C4-2B (cell line): Measurements from ENCODE around the gene LZIC.

ENCODE experiments used
- H3K27ac ChIP-seq: fragments of 450-650 bp; 2 replicates; pipeline ENCODE4 v1.5.1; 2017
- ZFX ChIP-seq: fragments of 450-650 bp; IDR thresholded peaks from 2 replicates; pipeline ENCODE4 v1.6.1; 2017
- TF ChIP-seq, protein P1 (sequence below): fragments of 450-650 bp; conservative IDR thresholded peaks from 2 replicates; pipeline ENCODE4 v1.5.1; 2017; ENCODE audit warnings: mild to moderate bottlenecking

The LZIC gene

DNA sequence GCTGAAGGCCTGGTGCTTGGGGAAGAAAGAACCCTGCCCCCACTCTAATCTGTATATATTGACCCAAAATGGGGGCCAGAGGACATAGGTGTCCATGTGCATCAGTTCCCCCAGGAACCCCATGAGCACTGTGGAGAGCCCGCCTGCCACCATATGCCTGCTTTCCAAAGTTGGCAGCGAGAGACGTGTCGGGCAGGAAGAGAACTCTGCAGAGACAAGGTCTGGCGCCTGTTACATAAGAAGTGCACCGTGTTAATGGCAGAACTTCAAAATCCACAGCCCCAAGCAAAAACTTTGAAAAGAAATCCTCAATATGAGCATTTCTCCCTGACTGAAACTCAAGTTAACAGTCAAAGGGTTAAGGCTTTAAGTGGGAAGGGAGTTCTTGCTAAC lies 41.1 kb downstream of the LZIC start:
- TF ChIP-seq, protein P1, sequence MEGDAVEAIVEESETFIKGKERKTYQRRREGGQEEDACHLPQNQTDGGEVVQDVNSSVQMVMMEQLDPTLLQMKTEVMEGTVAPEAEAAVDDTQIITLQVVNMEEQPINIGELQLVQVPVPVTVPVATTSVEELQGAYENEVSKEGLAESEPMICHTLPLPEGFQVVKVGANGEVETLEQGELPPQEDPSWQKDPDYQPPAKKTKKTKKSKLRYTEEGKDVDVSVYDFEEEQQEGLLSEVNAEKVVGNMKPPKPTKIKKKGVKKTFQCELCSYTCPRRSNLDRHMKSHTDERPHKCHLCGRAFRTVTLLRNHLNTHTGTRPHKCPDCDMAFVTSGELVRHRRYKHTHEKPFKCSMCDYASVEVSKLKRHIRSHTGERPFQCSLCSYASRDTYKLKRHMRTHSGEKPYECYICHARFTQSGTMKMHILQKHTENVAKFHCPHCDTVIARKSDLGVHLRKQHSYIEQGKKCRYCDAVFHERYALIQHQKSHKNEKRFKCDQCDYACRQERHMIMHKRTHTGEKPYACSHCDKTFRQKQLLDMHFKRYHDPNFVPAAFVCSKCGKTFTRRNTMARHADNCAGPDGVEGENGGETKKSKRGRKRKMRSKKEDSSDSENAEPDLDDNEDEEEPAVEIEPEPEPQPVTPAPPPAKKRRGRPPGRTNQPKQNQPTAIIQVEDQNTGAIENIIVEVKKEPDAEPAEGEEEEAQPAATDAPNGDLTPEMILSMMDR = no peak
- TF ChIP-seq ZFX = no peak
- peak overlapping the region; percentile 69 for H3K27ac ChIP-seq

DNA sequence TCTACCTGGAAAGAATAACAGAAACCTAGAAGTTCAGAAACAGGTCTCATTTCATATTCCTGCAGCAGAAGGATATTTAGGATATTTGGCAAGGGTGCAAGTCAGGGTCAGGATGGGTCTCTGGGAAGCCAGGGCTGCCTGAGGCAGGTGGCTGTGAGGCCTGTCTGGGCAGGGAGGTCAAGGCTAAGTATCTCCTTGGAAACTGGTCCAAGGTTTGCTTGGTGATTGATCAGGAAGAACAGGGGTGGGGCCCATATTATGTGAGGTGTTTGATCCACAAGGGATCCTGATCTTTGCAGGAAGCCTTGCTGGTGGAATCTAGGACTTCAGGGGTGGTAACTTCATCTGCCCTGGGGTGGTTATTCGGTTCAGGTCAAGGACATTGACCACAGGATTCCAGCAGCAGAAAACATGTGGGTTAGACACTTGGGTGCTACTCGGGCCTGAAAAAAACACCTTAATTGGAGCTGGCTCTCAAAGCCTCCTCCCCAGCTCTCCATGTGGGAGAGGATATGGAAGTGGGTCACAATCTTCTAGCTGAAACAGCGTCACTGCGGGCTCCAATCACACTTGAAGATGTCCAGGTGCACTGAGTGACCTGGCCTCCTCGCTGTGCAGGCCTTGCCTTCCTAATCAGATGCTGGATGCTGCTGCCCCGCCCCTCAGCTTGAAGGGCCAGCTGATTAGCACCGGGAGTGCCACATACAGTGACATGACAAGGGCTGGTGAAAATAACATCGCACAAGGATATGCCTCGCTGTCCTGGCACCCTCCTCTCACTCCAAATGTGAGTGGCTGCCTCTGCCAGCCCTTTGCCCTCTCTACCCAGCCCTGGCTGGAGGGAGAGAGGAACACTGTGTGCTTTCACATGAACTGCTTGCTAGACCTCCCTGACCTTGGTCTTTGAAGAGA lies 41.8 kb downstream of the LZIC start:
- peak overlapping the region; percentile 69 for H3K27ac ChIP-seq
- TF ChIP-seq ZFX = no peak
- TF ChIP-seq, protein P1 = no peak

DNA sequence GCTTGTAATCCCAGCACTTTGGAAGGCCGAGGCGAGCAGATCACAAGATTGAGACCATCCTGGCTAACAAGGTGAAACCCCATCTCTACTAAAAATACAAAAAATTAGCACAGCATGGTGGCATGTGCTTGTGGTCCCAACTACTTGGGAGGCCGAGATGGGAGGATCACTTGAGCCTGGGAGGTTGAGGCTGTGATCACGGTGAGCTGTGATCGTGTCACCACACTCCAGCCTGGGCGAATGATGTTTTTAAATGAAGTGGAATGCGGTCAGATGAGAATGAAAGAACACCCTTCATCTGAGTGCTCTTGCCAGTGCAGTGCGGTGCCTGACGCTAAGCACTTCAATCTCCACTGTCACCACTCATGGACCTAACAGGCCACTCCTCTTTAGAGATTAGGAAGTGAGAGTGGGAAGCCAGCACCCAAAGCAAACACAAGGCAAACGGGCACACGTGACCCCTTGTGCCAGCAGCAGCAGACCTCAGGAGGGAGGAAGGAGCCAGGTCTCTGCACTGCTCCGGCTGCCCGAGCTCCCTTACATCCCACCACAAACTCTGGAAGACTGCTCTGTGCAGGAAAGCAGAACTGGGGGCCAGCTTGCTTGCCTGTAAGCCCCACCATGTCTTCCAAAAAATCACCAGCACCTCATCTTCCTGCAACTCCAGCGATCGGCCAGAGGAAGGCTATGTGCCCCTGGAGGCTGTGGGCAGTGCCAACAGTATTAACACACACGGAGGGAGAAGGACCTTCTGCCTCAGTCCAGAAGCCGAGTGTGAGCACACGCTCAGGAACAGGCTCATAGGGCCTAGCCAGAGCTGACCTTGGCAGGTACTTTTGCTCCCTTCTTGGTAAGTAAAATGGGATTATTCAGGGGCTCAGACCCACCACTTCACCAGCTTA lies 42.8 kb downstream of the LZIC start:
- peak overlapping the region; percentile 69 for H3K27ac ChIP-seq
- TF ChIP-seq ZFX = no peak
- TF ChIP-seq, protein P1 = no peak

DNA sequence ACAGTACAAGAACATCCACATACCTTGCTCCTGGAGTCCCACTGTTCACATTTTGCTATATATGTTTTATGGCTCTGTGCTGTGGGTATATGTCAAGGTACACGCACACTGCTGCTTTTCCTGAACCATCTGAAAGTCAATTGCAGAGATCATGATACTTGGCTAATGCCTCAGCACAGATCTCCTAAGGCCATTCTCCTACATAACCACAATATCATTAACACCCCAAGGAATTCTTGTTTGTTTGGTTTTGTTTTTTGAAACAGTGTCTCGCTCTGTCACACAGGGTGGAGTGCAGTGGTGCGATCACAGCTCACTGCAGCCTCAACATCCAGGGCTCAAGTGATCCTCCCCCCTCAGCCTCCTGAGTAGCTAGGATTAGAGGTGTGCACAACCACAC lies 49.1 kb downstream of the LZIC start:
- TF ChIP-seq ZFX = no peak
- TF ChIP-seq, protein P1 = no peak
- H3K27ac ChIP-seq = no peak overlapping the region

DNA sequence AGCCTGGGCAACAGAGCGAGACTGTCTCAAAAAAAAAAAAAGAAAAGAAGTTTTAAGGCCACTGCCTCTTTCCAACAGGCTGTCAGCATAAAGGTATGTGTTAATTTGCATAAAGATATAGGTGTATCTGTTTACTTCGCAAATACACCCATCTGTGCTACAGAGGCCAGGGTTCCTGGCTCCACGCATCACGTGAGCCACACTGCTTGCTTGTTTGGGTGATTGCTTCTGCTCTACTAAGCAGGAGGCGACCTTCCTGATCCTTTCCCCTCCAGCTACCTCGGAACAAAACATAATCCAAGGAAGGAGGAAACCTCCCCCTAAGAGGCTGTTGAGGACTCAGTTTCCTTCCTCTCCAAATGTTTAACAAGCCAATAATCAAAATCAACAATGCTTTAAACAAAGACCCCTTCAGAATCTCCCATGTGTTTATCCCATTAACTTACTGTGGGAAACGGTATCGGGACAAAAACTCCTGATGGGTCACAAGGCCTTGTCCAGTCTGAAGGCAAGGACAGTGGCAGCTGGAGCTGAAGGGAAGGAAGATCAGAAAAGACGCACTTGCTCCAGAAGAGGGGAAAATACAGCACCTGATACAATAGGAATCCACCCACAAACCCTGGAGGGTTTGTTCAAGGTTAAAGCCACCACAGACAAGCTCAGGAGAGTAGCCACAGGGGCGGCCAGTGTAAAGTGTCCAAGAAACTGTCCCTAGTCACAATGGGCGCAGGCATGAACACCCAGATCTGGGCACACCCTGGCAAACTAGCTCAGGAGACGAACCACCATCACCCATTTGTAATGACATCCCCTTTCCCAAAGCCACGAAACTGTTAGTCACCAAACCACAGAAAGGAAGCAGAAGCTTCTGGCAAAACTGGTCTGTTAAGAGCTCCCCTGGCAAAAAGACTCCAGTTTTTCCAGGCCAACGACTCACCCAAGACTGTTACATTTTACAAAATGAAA lies 50.3 kb downstream of the LZIC start:
- TF ChIP-seq ZFX = no peak
- TF ChIP-seq, protein P1 = no peak
- H3K27ac ChIP-seq = peak overlapping the region; percentile 28

DNA sequence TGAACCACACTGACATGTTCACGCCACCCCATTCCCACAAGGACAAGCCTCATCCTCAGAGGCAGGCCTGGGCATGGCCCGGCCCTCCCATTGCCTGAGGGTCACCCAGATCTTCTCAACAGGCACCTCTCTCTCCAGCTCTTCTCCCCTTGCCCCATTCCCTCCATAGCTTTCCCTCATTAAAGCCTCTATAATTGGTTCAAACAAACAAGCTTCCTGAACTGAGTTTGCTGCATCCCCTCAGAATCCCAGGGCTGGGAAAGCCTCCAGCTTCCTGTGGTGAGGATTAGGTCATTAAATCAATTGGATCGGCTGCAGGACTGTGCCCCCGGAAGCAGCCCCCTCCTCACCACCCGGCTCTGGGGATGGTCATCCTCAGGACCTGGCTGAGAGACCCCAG lies 52.0 kb downstream of the LZIC start:
- H3K27ac ChIP-seq = no peak overlapping the region

More for the DNA sequence above, 52.0 kb downstream of the LZIC start:
- no peak for TF ChIP-seq ZFX
- TF ChIP-seq, protein P1 = no peak
